GM12878 (cell line): ENCODE measurements around the gene PSMD3. TPM values are rescaled to one million over a fixed set of nuclear protein-coding genes. Genes with fewer than 3 reads are reported as not detected.

Experiments
- ATAC-seq: fragments of 200-7000 bp; cut with Tn5 transposase; 3 replicates; pipeline ENCODE4 v1.9.1; 2020; ENCODE audit warnings: mild to moderate bottlenecking, moderate library complexity
- BruUV-seq: library from RNA; stranded (reverse); fragments of 400-500 nt; replicated peaks from 2 replicates; lab custom pipeline; 2021; lab: Mats Ljungman, UMichigan
- CTCF ChIA-PET: fragments of 300-600 bp; sonication (Branson Sonifier 250); formaldehyde crosslinking; extraction: SDS; loops from one replicate; lab custom pipeline; 2021; ENCODE audit warnings: inconsistent platforms; lab: Yijun Ruan, JAX
- POLR2A ChIA-PET: fragments of 350-600 bp; formaldehyde crosslinking; extraction: SDS; loops from one replicate; lab custom pipeline; 2021; ENCODE audit warnings: inconsistent platforms; lab: Charles Lee
- RAD21 ChIA-PET: fragments of 300-600 bp; sonication (Branson Sonifier 250); formaldehyde crosslinking; loops from one replicate; lab custom pipeline; 2023; ENCODE audit warnings: antibody characterized with exemption; ENCODE audit not compliant: unreplicated experiment; lab: Charles Lee
- SMC1A ChIA-PET: fragments of 300-600 bp; sonication (Branson Sonifier 250); formaldehyde crosslinking; loops from one replicate; lab custom pipeline; 2023; ENCODE audit not compliant: unreplicated experiment, uncharacterized antibody; lab: Charles Lee
- DNase-seq: peaks from one replicate; pipeline ENCODE4 v3.0.0-alpha.2; 2011; ENCODE audit warnings: low read depth, low spot score
- FAIRE-seq: peaks from 3 replicates; lab custom pipeline; 2011; peaks lifted over from hg19 to GRCh38; lab: Jason Lieb, UNC
- H2AFZ ChIP-seq: 2 replicates; pipeline ENCODE4 v1.6.0; 2011; ENCODE audit warnings: low read depth, low read length, control low read depth; ENCODE audit not compliant: control insufficient read depth
- H3K27ac ChIP-seq: 2 replicates; pipeline ENCODE4 v1.5.1; 2011; ENCODE audit warnings: control low read depth; ENCODE audit not compliant: control insufficient read depth, insufficient read depth
- H3K27me3 ChIP-seq, 2 experiments: replicated peaks in 1 of 2; 2 replicates each; pipeline versions ENCODE4 v1.6.0 to v1.6.1; 2011; ENCODE audit warnings: low read length in 1 of 2; ENCODE audit not compliant: control insufficient read depth in 2 of 2, insufficient read depth in 2 of 2
- H3K36me3 ChIP-seq, 2 experiments: 2 replicates each; pipeline ENCODE4 v1.5.1; 2011; ENCODE audit warnings: low read length in 1 of 2; ENCODE audit not compliant: control insufficient read depth in 2 of 2, insufficient read depth in 2 of 2
- H3K4me1 ChIP-seq: 2 replicates; pipeline ENCODE4 v1.6.1; 2011; ENCODE audit warnings: mild to moderate bottlenecking, low read length, moderate library complexity, mixed read lengths; ENCODE audit not compliant: control insufficient read depth, insufficient read depth
- H3K4me2 ChIP-seq: 2 replicates; pipeline ENCODE4 v1.6.0; 2011; ENCODE audit warnings: control low read depth; ENCODE audit not compliant: control insufficient read depth, insufficient read depth
- H3K4me3 ChIP-seq: fragments of 200-600 bp; sonication (generic); 2 replicates; pipeline ENCODE4 v1.5.1; 2016
- H3K79me2 ChIP-seq: 2 replicates; pipeline ENCODE4 v1.6.0; 2011; ENCODE audit warnings: low read length; ENCODE audit not compliant: control insufficient read depth, insufficient read depth
- H3K9ac ChIP-seq: 2 replicates; pipeline ENCODE4 v1.8.0; 2011; ENCODE audit warnings: low read length, control low read depth, mixed read lengths; ENCODE audit not compliant: control insufficient read depth, insufficient read depth
- H3K9me3 ChIP-seq: replicated peaks from 3 replicates; pipeline ENCODE4 v1.5.1; 2011; ENCODE audit warnings: mild to moderate bottlenecking, low read length; ENCODE audit not compliant: control insufficient read depth, insufficient read depth
- H4K20me1 ChIP-seq: 2 replicates; pipeline ENCODE4 v1.6.0; 2011; ENCODE audit not compliant: control insufficient read depth, insufficient read depth
- CBFB ChIP-seq: IDR thresholded peaks from 2 replicates; pipeline ENCODE4 v1.6.1; 2016; ENCODE audit warnings: antibody characterized with exemption, low read depth
- MEF2A ChIP-seq: IDR thresholded peaks from 2 replicates; pipeline ENCODE4 v1.6.1; 2011; ENCODE audit warnings: low read depth, mild to moderate bottlenecking, low read length, moderate library complexity; ENCODE audit not compliant: insufficient read depth
- MYB ChIP-seq: fragments of 150-350 bp; IDR thresholded peaks from 2 replicates; pipeline ENCODE4 v1.6.1; 2014; ENCODE audit warnings: mild to moderate bottlenecking, low read depth, low read length, borderline replicate concordance
- POLR2A ChIP-seq: IDR thresholded peaks from 2 replicates; pipeline ENCODE4 v1.6.1; 2011; ENCODE audit warnings: low read depth, mild to moderate bottlenecking, low read length
- POLR2AphosphoS5 ChIP-seq: IDR thresholded peaks from 2 replicates; pipeline ENCODE4 v1.6.1; 2011; ENCODE audit warnings: mild to moderate bottlenecking, low read length, inconsistent platforms
- RCOR1 ChIP-seq: conservative IDR thresholded peaks from 2 replicates; pipeline ENCODE4 v1.6.1; 2012; ENCODE audit warnings: low read depth, low read length, improper control_type of control experiment
- SMC3 ChIP-seq: IDR thresholded peaks from 2 replicates; pipeline ENCODE4 v1.6.1; 2011; ENCODE audit warnings: low read length, improper control_type of control experiment, borderline replicate concordance
- ZNF622 ChIP-seq: fragments of 450-650 bp; IDR thresholded peaks from 2 replicates; pipeline ENCODE4 v1.6.1; 2017; ENCODE audit warnings: mild to moderate bottlenecking, inconsistent platforms
- WGBS: methylation state at CpG from one replicate; pipeline ENCODE4 v1.1.6; 2016; ENCODE audit warnings: low lambda C conversion rate; ENCODE audit not compliant: insufficient replicate concordance, insufficient coverage; ENCODE audit errors: missing lambda C conversion rate; 5-methylcytosine and 5-hydroxymethylcytosine counted together
- in situ Hi-C: fragments of 300-500 bp; cut with MboI; formaldehyde crosslinking; loops from 9 replicates; pipeline ENCODE4 v1.14.3; 2018; ENCODE audit warnings: mixed read lengths
- intact Hi-C: fragments of 100-400 bp; cut with micrococcal nuclease; formaldehyde crosslinking; loops from one replicate; pipeline ENCODE4 v1.14.2; 2022; ENCODE audit not compliant: unreplicated experiment
- polyA plus RNA-seq, 11 experiments: library from polyadenylated mRNA; depleted of rRNA in 4 of 11; unstranded in 6 of 11; stranded (reverse) in 5 of 11; fragments of >200 nt; fragmentation: Nextera tagmentation in 4 of 11; fragmentation: Illumina TruSeq in 1 of 11; extraction: Ambion mirVana in 4 of 11; extraction: Trizol in 1 of 11; gene quantifications; 1 replicate in 1 of 11; 2 replicates in 10 of 11; pipeline versions ENCODE4 v1.2.1 to v1.2.3, GENCODE V29; 2011 to 2016; ENCODE audit warnings: inconsistent platforms in 2 of 11, missing spikeins in 2 of 11, low read depth in 1 of 11
- total RNA-seq, 4 experiments: library from RNA; depleted of rRNA in 3 of 4; stranded (reverse); fragments of >200 nt in 3 of 4; fragmentation: Illumina TruSeq in 1 of 4; extraction: Trizol in 1 of 4; gene quantifications; 2 replicates each; pipeline versions ENCODE4 v1.2.1 to v1.2.3, GENCODE V29; 2013 to 2021
- TF ChIP-seq, protein P1 (sequence below): IDR thresholded peaks from 2 replicates; pipeline ENCODE4 v1.6.1; 2012; ENCODE audit warnings: low read depth, low read length, improper control_type of control experiment
- TF ChIP-seq, protein P2 (sequence below): fragments of 450-650 bp; IDR thresholded peaks from 2 replicates; pipeline ENCODE4 v1.6.1; 2016; ENCODE audit warnings: mild to moderate bottlenecking, moderate library complexity, borderline replicate concordance

PSMD3 gene
- total and polyA plus RNA-seq, 10 of the 15 experiments (the other 5 are each of a cell fraction or from before 2014, with no cell fraction given) = 2.2 to 192 (median 129) TPM

- TF ChIP-seq, protein P1, sequence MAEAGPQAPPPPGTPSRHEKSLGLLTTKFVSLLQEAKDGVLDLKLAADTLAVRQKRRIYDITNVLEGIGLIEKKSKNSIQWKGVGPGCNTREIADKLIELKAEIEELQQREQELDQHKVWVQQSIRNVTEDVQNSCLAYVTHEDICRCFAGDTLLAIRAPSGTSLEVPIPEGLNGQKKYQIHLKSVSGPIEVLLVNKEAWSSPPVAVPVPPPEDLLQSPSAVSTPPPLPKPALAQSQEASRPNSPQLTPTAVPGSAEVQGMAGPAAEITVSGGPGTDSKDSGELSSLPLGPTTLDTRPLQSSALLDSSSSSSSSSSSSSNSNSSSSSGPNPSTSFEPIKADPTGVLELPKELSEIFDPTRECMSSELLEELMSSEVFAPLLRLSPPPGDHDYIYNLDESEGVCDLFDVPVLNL = no peak
- TF ChIP-seq SMC3 (no peak), CBFB (no peak), RCOR1 (no peak), POLR2A (0 out of 2 replicates have a peak, but pooled peaks have one; percentile 17), ZNF622 (no peak), MEF2A (no peak)
- Histone ChIP-seq H3K9ac (no peak overlapping the region), H4K20me1 (no peaks in the 10 kb centered on the region), H3K27me3 (no peaks in the 10 kb centered on the region), H3K27ac (no peak overlapping the region), H3K4me2 (no peak overlapping the region), H2AFZ (no peak overlapping the region), H3K4me1 (no peaks in the 10 kb centered on the region), H3K79me2 (no peaks in the 10 kb centered on the region), H3K4me3 (no peak overlapping the region), H3K36me3 (peaks cover 33 to 43% of the 10 kb centered on the region in 2 experiments), H3K9me3 (no peaks in the 10 kb centered on the region)
- ChIA-PET CTCF (interaction anchor here (0.6 to 1.6 kb wide), 4 partner anchors 10 to 79 kb away, joined by 3 to 7 read pairs (median 4); no protein-coding TSS in a partner anchor), POLR2A (interaction anchor here (0.6 to 1.2 kb wide), 3 partner anchors 18 to 112 kb away, joined by 3 to 4 read pairs (median 3); partner anchors contain the start of gene CSF3), SMC1A (interaction anchor here (0.9 kb wide), 1 partner anchor 103 kb away, joined by 3 read pairs; no protein-coding TSS in a partner anchor), RAD21 (no interaction called here)
- WGBS = 70% methylated on average over 6 of the region's 6 CpGs
- ATAC-seq (no peak), DNase-seq (no peak), FAIRE-seq (no peak)
- intact Hi-C loops = no loop called here
- in situ Hi-C loops = no loop called here
- BruUV-seq = no TSS peak
These were observed 16.2 kb downstream of the PSMD3 start for GRCh38 chr17:39996800-39997199.

DNA sequence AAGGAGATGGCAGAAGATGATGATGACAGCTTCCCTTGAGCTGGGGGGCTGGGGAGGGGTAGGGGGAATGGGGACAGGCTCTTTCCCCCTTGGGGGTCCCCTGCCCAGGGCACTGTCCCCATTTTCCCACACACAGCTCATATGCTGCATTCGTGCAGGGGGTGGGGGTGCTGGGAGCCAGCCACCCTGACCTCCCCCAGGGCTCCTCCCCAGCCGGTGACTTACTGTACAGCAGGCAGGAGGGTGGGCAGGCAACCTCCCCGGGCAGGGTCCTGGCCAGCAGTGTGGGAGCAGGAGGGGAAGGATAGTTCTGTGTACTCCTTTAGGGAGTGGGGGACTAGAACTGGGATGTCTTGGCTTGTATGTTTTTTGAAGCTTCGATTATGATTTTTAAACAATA lies 16.9 kb downstream of the PSMD3 start:
- in situ Hi-C loops (no loop called here), intact Hi-C loops (no loop called here)
- ChIA-PET CTCF (interaction anchor here (0.8 to 1.6 kb wide), 2 partner anchors 28 to 78 kb away, joined by 3 to 7 read pairs; no protein-coding TSS in a partner anchor), POLR2A (interaction anchor here (0.5 to 0.6 kb wide), 2 partner anchors 112 to 149 kb away, joined by 4 to 5 read pairs; no protein-coding TSS in a partner anchor), RAD21 (no interaction called here), SMC1A (no interaction called here)
- TF ChIP-seq POLR2AphosphoS5 (0 out of 2 replicates have a peak, but pooled peaks have one; percentile 14), MYB (no peak), SMC3 (no peak)
- TF ChIP-seq, protein P2, sequence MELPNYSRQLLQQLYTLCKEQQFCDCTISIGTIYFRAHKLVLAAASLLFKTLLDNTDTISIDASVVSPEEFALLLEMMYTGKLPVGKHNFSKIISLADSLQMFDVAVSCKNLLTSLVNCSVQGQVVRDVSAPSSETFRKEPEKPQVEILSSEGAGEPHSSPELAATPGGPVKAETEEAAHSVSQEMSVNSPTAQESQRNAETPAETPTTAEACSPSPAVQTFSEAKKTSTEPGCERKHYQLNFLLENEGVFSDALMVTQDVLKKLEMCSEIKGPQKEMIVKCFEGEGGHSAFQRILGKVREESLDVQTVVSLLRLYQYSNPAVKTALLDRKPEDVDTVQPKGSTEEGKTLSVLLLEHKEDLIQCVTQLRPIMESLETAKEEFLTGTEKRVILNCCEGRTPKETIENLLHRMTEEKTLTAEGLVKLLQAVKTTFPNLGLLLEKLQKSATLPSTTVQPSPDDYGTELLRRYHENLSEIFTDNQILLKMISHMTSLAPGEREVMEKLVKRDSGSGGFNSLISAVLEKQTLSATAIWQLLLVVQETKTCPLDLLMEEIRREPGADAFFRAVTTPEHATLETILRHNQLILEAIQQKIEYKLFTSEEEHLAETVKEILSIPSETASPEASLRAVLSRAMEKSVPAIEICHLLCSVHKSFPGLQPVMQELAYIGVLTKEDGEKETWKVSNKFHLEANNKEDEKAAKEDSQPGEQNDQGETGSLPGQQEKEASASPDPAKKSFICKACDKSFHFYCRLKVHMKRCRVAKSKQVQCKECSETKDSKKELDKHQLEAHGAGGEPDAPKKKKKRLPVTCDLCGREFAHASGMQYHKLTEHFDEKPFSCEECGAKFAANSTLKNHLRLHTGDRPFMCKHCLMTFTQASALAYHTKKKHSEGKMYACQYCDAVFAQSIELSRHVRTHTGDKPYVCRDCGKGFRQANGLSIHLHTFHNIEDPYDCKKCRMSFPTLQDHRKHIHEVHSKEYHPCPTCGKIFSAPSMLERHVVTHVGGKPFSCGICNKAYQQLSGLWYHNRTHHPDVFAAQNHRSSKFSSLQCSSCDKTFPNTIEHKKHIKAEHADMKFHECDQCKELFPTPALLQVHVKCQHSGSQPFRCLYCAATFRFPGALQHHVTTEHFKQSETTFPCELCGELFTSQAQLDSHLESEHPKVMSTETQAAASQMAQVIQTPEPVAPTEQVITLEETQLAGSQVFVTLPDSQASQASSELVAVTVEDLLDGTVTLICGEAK = no peak
- DNase-seq (no peak), ATAC-seq (no peak), FAIRE-seq (no peak)
- Histone ChIP-seq H3K4me1 (no peaks in the 10 kb centered on the region), H3K36me3 (peaks cover 29 to 39% of the 10 kb centered on the region in 2 experiments), H3K9ac (no peak overlapping the region), H3K79me2 (no peaks in the 10 kb centered on the region), H3K4me2 (no peak overlapping the region), H2AFZ (no peak overlapping the region), H3K27ac (no peak overlapping the region), H3K27me3 (no peaks in the 10 kb centered on the region), H3K4me3 (no peak overlapping the region), H3K9me3 (no peaks in the 10 kb centered on the region), H4K20me1 (no peaks in the 10 kb centered on the region)
- BruUV-seq = no TSS peak
- 88% methylated on average over 4 of the region's 4 CpGs for WGBS
